Mononuclear cell (primary cell): ENCODE data around the gene ATXN1. TPM values are rescaled to one million over a fixed set of nuclear protein-coding genes. Genes with fewer than 3 reads are reported as not detected.
"Not testable (repeated sequence)": the region's sequence is repeated elsewhere in the genome, so short reads cannot be mapped to it uniquely, and the experiment has no call there.

Experiments used
- H3K27me3 ChIP-seq: 2 replicates; pipeline ENCODE4 v1.6.0; 2011; ENCODE audit warnings: low read length, control low read depth; ENCODE audit not compliant: insufficient read depth
- H3K4me1 ChIP-seq: 2 replicates; pipeline ENCODE4 v1.5.1; 2011; ENCODE audit warnings: mild to moderate bottlenecking, low read length, control low read depth; ENCODE audit not compliant: insufficient read depth
- H3K4me3 ChIP-seq: 2 replicates; pipeline ENCODE4 v1.5.1; 2011; ENCODE audit warnings: mild to moderate bottlenecking, low read length, moderate library complexity
- H3K9me3 ChIP-seq: 2 replicates; pipeline ENCODE4 v1.5.1; 2011; ENCODE audit warnings: low read depth, mild to moderate bottlenecking, control low read depth, low read length
- total RNA-seq: library from RNA; depleted of rRNA; stranded (reverse); fragments of >200 nt; gene quantifications from one replicate; pipeline ENCODE4 v1.2.3, GENCODE V29; 2012

ATXN1 gene
- total RNA-seq, 1 donor = 83.4 TPM

GRCh38 chr6:16635810-16636602, 125.3 kb downstream of the ATXN1 start:
- no peaks in the 10 kb centered on the region for H3K27me3 ChIP-seq
- no peak overlapping the region for H3K4me3 ChIP-seq
- H3K9me3 ChIP-seq = no peaks in the 10 kb centered on the region
- H3K4me1 ChIP-seq = peaks cover 9% of the 10 kb centered on the region

GRCh38 chr6:16635291-16635809, 125.9 kb downstream of the ATXN1 start:
- Histone ChIP-seq H3K27me3 (no peaks in the 10 kb centered on the region), H3K4me3 (no peak overlapping the region), H3K4me1 (peaks cover 9% of the 10 kb centered on the region), H3K9me3 (no peaks in the 10 kb centered on the region)

GRCh38 chr6:16634855-16635254, 126.4 kb downstream of the ATXN1 start:
- no peaks in the 10 kb centered on the region for H3K9me3 ChIP-seq
- no peak overlapping the region for H3K4me3 ChIP-seq

DNA sequence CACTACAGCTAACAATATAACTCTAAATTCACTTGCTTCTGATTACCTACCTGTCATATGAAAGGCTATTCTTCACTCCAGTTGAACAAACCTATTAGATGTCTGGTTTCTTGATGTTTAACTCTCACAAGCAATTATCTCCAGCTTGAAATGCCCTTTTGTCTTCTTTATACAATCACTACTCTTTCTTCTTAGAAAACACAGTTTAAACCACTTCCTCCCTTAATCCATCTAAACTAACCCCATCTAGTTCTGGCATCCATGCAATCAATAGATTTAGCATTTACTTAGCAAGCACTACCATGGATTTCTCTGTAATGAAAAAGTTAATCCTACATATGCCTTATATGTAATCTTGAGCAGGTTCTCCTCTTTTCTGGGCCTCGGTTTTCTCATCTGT, 127.3 kb downstream of the ATXN1 start:
- Histone ChIP-seq H3K4me3 (no peak overlapping the region), H3K27me3 (no peaks in the 10 kb centered on the region), H3K9me3 (no peaks in the 10 kb centered on the region), H3K4me1 (peaks cover 9% of the 10 kb centered on the region)

More at GRCh38 chr6:16634855-16635254, 126.4 kb downstream of the ATXN1 start:
- peaks cover 9% of the 10 kb centered on the region for H3K4me1 ChIP-seq
- no peaks in the 10 kb centered on the region for H3K27me3 ChIP-seq

DNA sequence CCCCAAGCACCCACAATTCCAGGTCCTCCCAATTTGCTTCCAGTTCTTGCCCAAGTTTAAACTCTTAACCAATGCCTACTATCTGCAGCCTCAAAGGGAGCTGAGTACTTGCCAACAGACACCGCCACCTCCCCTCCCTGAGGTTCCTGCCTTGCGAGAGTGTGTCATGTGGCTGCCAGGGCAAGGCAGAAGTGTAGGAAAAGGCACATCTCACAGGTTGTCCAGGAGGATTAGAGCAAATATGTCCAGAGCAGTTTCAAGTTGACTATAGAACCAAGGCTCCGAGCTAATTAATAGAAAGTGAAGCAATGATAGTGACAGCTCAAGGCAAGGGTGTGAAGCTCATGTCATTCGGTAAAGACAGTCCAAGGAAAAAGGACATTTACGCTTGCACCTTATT, 127.8 kb downstream of the ATXN1 start:
- Histone ChIP-seq H3K9me3 (no peaks in the 10 kb centered on the region), H3K27me3 (no peaks in the 10 kb centered on the region), H3K4me1 (peaks cover 9% of the 10 kb centered on the region), H3K4me3 (no peak overlapping the region)

- H3K4me1 ChIP-seq = peaks cover 9% of the 10 kb centered on the region
- H3K27me3 ChIP-seq = no peaks in the 10 kb centered on the region
- H3K9me3 ChIP-seq = no peaks in the 10 kb centered on the region
- H3K4me3 ChIP-seq = no peak overlapping the region
These were observed 129.2 kb downstream of the ATXN1 start for GRCh38 chr6:16632101-16632500.

GRCh38 chr6:16630026-16630643, 131.1 kb downstream of the ATXN1 start:
- Histone ChIP-seq H3K4me3 (no peak overlapping the region), H3K9me3 (no peaks in the 10 kb centered on the region), H3K4me1 (no peaks in the 10 kb centered on the region), H3K27me3 (no peaks in the 10 kb centered on the region)

GRCh38 chr6:16628580-16628979, 132.7 kb downstream of the ATXN1 start:
- H3K4me1 ChIP-seq, H3K9me3 ChIP-seq, H3K4me3 ChIP-seq, H3K27me3 ChIP-seq: not testable (repeated sequence)

DNA sequence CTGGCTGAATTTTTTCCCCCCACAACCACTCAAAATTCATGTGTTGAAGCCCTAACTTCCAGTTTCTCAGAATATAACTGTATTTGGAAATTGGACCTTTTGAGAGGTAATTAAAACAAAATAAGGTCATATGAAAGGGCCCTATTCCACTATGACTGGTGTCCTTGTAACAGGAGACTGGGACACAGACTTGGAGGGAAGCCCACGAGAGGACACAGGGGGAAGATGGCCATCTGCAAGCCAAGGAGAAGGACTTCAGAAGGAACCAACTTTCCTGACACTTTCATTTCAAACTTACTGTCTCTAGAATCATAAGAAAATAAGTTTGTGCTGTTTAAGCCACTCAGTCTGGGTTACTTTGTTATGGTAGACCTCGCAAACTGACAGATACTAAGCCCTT, 134.6 kb downstream of the ATXN1 start:
- Histone ChIP-seq H3K4me1 (no peaks in the 10 kb centered on the region), H3K9me3 (no peaks in the 10 kb centered on the region), H3K27me3 (no peaks in the 10 kb centered on the region), H3K4me3 (no peak overlapping the region)

GRCh38 chr6:16625291-16626265, 135.7 kb downstream of the ATXN1 start:
- no peaks in the 10 kb centered on the region for H3K27me3 ChIP-seq
- H3K4me3 ChIP-seq = no peak overlapping the region
- peaks cover 5% of the 10 kb centered on the region for H3K4me1 ChIP-seq
- no peaks in the 10 kb centered on the region for H3K9me3 ChIP-seq

- Histone ChIP-seq H3K9me3 (no peaks in the 10 kb centered on the region), H3K4me3 (no peak overlapping the region), H3K4me1 (peaks cover 9% of the 10 kb centered on the region), H3K27me3 (no peaks in the 10 kb centered on the region)
These were observed 136.5 kb downstream of the ATXN1 start for GRCh38 chr6:16624636-16625290.

DNA sequence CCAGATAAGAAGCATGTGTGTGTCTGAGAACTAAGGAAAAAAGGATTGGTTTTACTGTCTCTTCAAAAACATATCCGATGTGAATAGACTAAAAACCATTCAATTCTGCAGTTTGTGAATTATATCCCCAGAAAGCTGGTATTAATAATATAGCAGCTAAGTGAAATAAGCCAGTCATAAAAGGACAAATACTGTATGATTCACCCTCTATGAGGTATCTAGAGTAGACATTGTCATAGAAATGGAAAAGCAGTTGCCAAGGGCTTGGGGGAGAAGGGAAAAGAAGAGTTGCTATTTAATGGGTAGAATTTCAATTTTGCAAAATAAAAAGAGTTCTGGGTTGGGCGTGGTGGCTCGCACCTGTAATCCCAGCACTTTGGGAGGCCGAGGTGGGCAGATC, 137.5 kb downstream of the ATXN1 start:
- Histone ChIP-seq H3K4me3 (no peak overlapping the region), H3K4me1 (peaks cover 13% of the 10 kb centered on the region), H3K9me3 (no peaks in the 10 kb centered on the region), H3K27me3 (no peaks in the 10 kb centered on the region)

DNA sequence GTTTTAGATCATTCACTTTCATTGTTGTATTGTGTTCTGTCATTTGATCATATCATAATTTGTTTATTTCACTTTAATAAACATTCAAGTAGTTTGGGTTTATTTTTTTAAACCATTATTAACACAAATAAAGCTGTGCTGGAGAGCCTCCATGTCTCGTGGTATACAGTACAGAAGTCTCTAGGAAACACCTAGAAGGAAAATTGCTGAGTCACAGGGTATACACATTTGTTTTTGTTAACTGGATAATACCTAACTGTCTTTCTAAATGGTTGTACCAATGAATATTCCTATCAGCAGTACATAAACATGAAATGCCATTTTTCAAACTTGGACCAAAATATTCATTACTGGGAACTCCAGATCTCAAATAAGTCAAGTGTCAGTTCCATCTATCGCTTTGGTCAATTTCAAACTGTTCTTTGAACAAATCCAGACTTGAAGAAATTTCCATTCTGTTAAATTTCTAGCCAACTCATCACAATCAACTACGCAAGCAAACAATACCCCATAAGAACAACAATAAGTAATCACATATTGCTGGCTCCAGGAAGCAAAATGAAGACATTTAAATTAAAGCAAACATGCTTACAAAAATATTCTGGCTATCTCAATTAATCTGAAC, 138.1 kb downstream of the ATXN1 start:
- H3K27me3 ChIP-seq = no peaks in the 10 kb centered on the region
- peaks cover 13% of the 10 kb centered on the region for H3K4me1 ChIP-seq
- H3K4me3 ChIP-seq = no peak overlapping the region

GRCh38 chr6:16622193-16622592, 139.1 kb downstream of the ATXN1 start:
- H3K4me3 ChIP-seq = no peak overlapping the region
- H3K9me3 ChIP-seq = no peaks in the 10 kb centered on the region
- peaks cover 13% of the 10 kb centered on the region for H3K4me1 ChIP-seq
- no peaks in the 10 kb centered on the region for H3K27me3 ChIP-seq

More for the DNA sequence above, 138.1 kb downstream of the ATXN1 start:
- H3K9me3 ChIP-seq = no peaks in the 10 kb centered on the region
